Esophagus squamous epithelium (tissue), 4 donors: Measurements from ENCODE around the gene AUTS2.

Source experiments
- CTCF ChIP-seq, 6 experiments: fragments of 450-650 bp in 4 of 6; fragments of 200-600 bp in 2 of 6; sonication (generic) in 2 of 6; IDR thresholded peaks; one replicate each; pipeline ENCODE4 v1.5.1; 2016 to 2019; ENCODE audit warnings: antibody characterized with exemption in 6 of 6, mild to moderate bottlenecking in 4 of 6, moderate library complexity in 4 of 6
- POLR2A ChIP-seq, 4 donors: fragments of 450-650 bp; IDR thresholded peaks; one replicate each; pipeline ENCODE4 v1.6.1; 2017; ENCODE audit warnings: antibody characterized with exemption in 4 of 4, mild to moderate bottlenecking in 4 of 4, moderate library complexity in 3 of 4

- TF ChIP-seq CTCF (IDR thresholded peaks at IDR 0.05) (no peak), POLR2A (IDR thresholded peaks at IDR 0.05) (no peak)
These were observed 125.4 kb downstream of the AUTS2 start for GRCh38 chr7:69723663-69724062.
